Activated naive CD8-positive, alpha-beta T cell treated with anti-CD3 and anti-CD28 coated beads, Interleukin-2, amount 50 U/mL, for 24 hours (primary cell): Measurements from ENCODE around the gene OGA.
A peak's percentile ranks its signal among the peaks of the same experiment; 100 is the strongest.
"Not testable (repeated sequence)": the region's sequence is repeated elsewhere in the genome, so short reads cannot be mapped to it uniquely, and the experiment has no call there.

Experiments
- ATAC-seq: fragments of 150-1000 bp; cut with Tn5 transposase; one replicate; pipeline ENCODE4 v1.10.0; 2021
- DNase-seq: peaks from one replicate; pipeline ENCODE4 v3.0.0; 2021
- H3K27ac Mint-ChIP-seq: one replicate; pipeline ENCODE4 v1.8.0; 2021; ENCODE audit warnings: mild to moderate bottlenecking, mixed read lengths
- H3K27me3 Mint-ChIP-seq: one replicate; pipeline ENCODE4 v1.8.0; 2021; ENCODE audit warnings: mixed read lengths
- H3K36me3 Mint-ChIP-seq: one replicate; pipeline ENCODE4 v1.8.0; 2021; ENCODE audit warnings: low read depth, mixed read lengths
- H3K4me1 Mint-ChIP-seq: one replicate; pipeline ENCODE4 v1.8.0; 2021; ENCODE audit warnings: mixed read lengths
- H3K4me3 Mint-ChIP-seq: one replicate; pipeline ENCODE4 v1.8.0; 2021; ENCODE audit warnings: mild to moderate bottlenecking, moderate library complexity, mixed read lengths
- H3K9me3 Mint-ChIP-seq: one replicate; pipeline ENCODE4 v1.8.0; 2021; ENCODE audit warnings: mixed read lengths

Gene OGA

GRCh38 chr10:101793526-101793925 is 24.7 kb downstream of the OGA start:
- no peak overlapping the region for H3K27ac Mint-ChIP-seq
- peaks cover 7% of the 10 kb centered on the region for H3K4me1 Mint-ChIP-seq
- no peak for ATAC-seq
- no peak for DNase-seq
- H3K9me3 Mint-ChIP-seq: no peaks in the 10 kb centered on the region
- H3K4me3 Mint-ChIP-seq: no peak overlapping the region
- no peaks in the 10 kb centered on the region for H3K27me3 Mint-ChIP-seq
- H3K36me3 Mint-ChIP-seq: peaks cover 55% of the 10 kb centered on the region

GRCh38 chr10:101789686-101790085 is 28.6 kb downstream of the OGA start:
- no peaks in the 10 kb centered on the region for H3K9me3 Mint-ChIP-seq

GRCh38 chr10:101789231-101789630 is 29.0 kb downstream of the OGA start:
- not testable (repeated sequence) for H3K4me3 Mint-ChIP-seq, ATAC-seq, H3K27ac Mint-ChIP-seq, H3K9me3 Mint-ChIP-seq, H3K27me3 Mint-ChIP-seq, H3K4me1 Mint-ChIP-seq, DNase-seq
- peaks cover 55% of the 10 kb centered on the region for H3K36me3 Mint-ChIP-seq

More at GRCh38 chr10:101789686-101790085, 28.6 kb downstream of the OGA start:
- DNase-seq (no peak), ATAC-seq (no peak)
- H3K36me3 Mint-ChIP-seq: peaks cover 53% of the 10 kb centered on the region
- H3K4me1 Mint-ChIP-seq: peaks cover 1% of the 10 kb centered on the region
- no peak overlapping the region for H3K4me3 Mint-ChIP-seq
- H3K27ac Mint-ChIP-seq: no peak overlapping the region
- H3K27me3 Mint-ChIP-seq: no peaks in the 10 kb centered on the region

GRCh38 chr10:101785801-101786200 is 32.4 kb downstream of the OGA start:
- H3K36me3 Mint-ChIP-seq: peaks cover 55% of the 10 kb centered on the region
- H3K4me3 Mint-ChIP-seq: no peak overlapping the region
- DNase-seq: no peak
- no peak for ATAC-seq
- no peaks in the 10 kb centered on the region for H3K27me3 Mint-ChIP-seq
- H3K4me1 Mint-ChIP-seq: peaks cover 26% of the 10 kb centered on the region
- peak overlapping the region; percentile 43 for H3K27ac Mint-ChIP-seq
- H3K9me3 Mint-ChIP-seq: no peaks in the 10 kb centered on the region

- Mint-ChIP-seq H3K27ac (peak overlapping the region; percentile 95), H3K9me3 (no peaks in the 10 kb centered on the region), H3K4me1 (peaks cover 36% of the 10 kb centered on the region), H3K27me3 (no peaks in the 10 kb centered on the region), H3K36me3 (peaks cover 48% of the 10 kb centered on the region), H3K4me3 (peak overlapping the region; percentile 97)
- DNase-seq (no peak), ATAC-seq (no peak)
Observed at GRCh38 chr10:101784558-101784957, 33.7 kb downstream of the OGA start.

- ATAC-seq (no peak), DNase-seq (no peak)
- Mint-ChIP-seq H3K27me3 (peaks cover 5% of the 10 kb centered on the region), H3K4me3 (peak overlapping the region; percentile 97), H3K36me3 (peaks cover 48% of the 10 kb centered on the region), H3K27ac (peak overlapping the region; percentile 95), H3K9me3 (no peaks in the 10 kb centered on the region), H3K4me1 (peaks cover 43% of the 10 kb centered on the region)
Observed at GRCh38 chr10:101783736-101784118, 34.5 kb downstream of the OGA start.

GRCh38 chr10:101782811-101783735 is 35.2 kb downstream of the OGA start, which contains the start of gene NPM3:
Gene NPM3 (minus strand): TSS chr10:101783446. CDS start chr10:101783390, 56 bp downstream.
- H3K4me3 Mint-ChIP-seq: peak within 1 kb of the TSS; percentile 97
- peaks cover 46% of the 10 kb centered on the region for H3K4me1 Mint-ChIP-seq
- ATAC-seq: peak; percentile 74
- H3K36me3 Mint-ChIP-seq: peaks cover 51% of the 10 kb centered on the region
- no peaks in the 10 kb centered on the region for H3K9me3 Mint-ChIP-seq
- H3K27me3 Mint-ChIP-seq: peaks cover 7% of the 10 kb centered on the region
- H3K27ac Mint-ChIP-seq: peak within 1 kb of the TSS; percentile 95
- peak; percentile 89 for DNase-seq

- H3K9me3 Mint-ChIP-seq: no peaks in the 10 kb centered on the region
- DNase-seq: no peak
- H3K27ac Mint-ChIP-seq: peak overlapping the region; percentile 95
- ATAC-seq: no peak
- peak overlapping the region; percentile 97 for H3K4me3 Mint-ChIP-seq
- peaks cover 46% of the 10 kb centered on the region for H3K4me1 Mint-ChIP-seq
- H3K27me3 Mint-ChIP-seq: peaks cover 16% of the 10 kb centered on the region
- H3K36me3 Mint-ChIP-seq: peaks cover 53% of the 10 kb centered on the region
Observed at GRCh38 chr10:101781984-101782810, 36.0 kb downstream of the OGA start.

GRCh38 chr10:101781655-101781983 is 36.6 kb downstream of the OGA start:
- DNase-seq: no peak
- H3K27ac Mint-ChIP-seq: peak overlapping the region; percentile 95
- peak overlapping the region; percentile 97 for H3K4me3 Mint-ChIP-seq
- peaks cover 22% of the 10 kb centered on the region for H3K27me3 Mint-ChIP-seq
- H3K4me1 Mint-ChIP-seq: peaks cover 50% of the 10 kb centered on the region
- no peak for ATAC-seq
- H3K9me3 Mint-ChIP-seq: no peaks in the 10 kb centered on the region
- H3K36me3 Mint-ChIP-seq: peaks cover 50% of the 10 kb centered on the region

GRCh38 chr10:101780818-101781654 is 37.2 kb downstream of the OGA start:
- H3K4me1 Mint-ChIP-seq: peaks cover 51% of the 10 kb centered on the region
- H3K36me3 Mint-ChIP-seq: peaks cover 47% of the 10 kb centered on the region
- H3K9me3 Mint-ChIP-seq: no peaks in the 10 kb centered on the region
- H3K27ac Mint-ChIP-seq: no peak overlapping the region
- ATAC-seq (peak; percentile 50), DNase-seq (peak; percentile 79)
- H3K4me3 Mint-ChIP-seq: peak overlapping the region; percentile 97
- peaks cover 23% of the 10 kb centered on the region for H3K27me3 Mint-ChIP-seq

GRCh38 chr10:101780187-101780817 is 37.9 kb downstream of the OGA start:
- Mint-ChIP-seq H3K27me3 (peaks cover 24% of the 10 kb centered on the region), H3K4me3 (peak overlapping the region; percentile 76), H3K36me3 (peaks cover 40% of the 10 kb centered on the region), H3K4me1 (peaks cover 51% of the 10 kb centered on the region), H3K9me3 (no peaks in the 10 kb centered on the region), H3K27ac (no peak overlapping the region)
- no peak for DNase-seq
- no peak for ATAC-seq

- H3K4me1 Mint-ChIP-seq: peaks cover 51% of the 10 kb centered on the region
Observed at GRCh38 chr10:101779544-101780186, 38.6 kb downstream of the OGA start.

GRCh38 chr10:101778781-101779543 is 39.3 kb downstream of the OGA start:
- H3K27me3 Mint-ChIP-seq: peaks cover 36% of the 10 kb centered on the region

More at GRCh38 chr10:101779544-101780186, 38.6 kb downstream of the OGA start:
- H3K27me3 Mint-ChIP-seq: peaks cover 29% of the 10 kb centered on the region
- H3K36me3 Mint-ChIP-seq: peaks cover 40% of the 10 kb centered on the region
- no peak overlapping the region for H3K27ac Mint-ChIP-seq
- peak overlapping the region; percentile 76 for H3K4me3 Mint-ChIP-seq
- peak; percentile 61 for ATAC-seq
- peak; percentile 94 for DNase-seq
- H3K9me3 Mint-ChIP-seq: no peaks in the 10 kb centered on the region

More at GRCh38 chr10:101778781-101779543, 39.3 kb downstream of the OGA start:
- Mint-ChIP-seq H3K9me3 (no peaks in the 10 kb centered on the region), H3K36me3 (peaks cover 37% of the 10 kb centered on the region), H3K27ac (peak overlapping the region; percentile 18), H3K4me3 (peak overlapping the region; percentile 76), H3K4me1 (peaks cover 49% of the 10 kb centered on the region)
- peak; percentile 33 for DNase-seq
- ATAC-seq: no peak
